RWPE2 (cell line): ENCODE data around the gene EPB41L4A.

Experiments
- ATAC-seq: fragments of 200-7000 bp; cut with Tn5 transposase; 3 replicates; pipeline ENCODE4 v1.9.1; 2021; ENCODE audit warnings: low read depth
- DNase-seq: peaks from one replicate; pipeline ENCODE4 v3.0.0-alpha.2; 2020; ENCODE audit warnings: low spot score
- H3K27ac ChIP-seq: fragments of 450-650 bp; 2 replicates; pipeline ENCODE4 v1.5.1; 2017; ENCODE audit warnings: mild to moderate bottlenecking; ENCODE audit not compliant: poor library complexity, severe bottlenecking
- H3K27me3 ChIP-seq: fragments of 250-450 bp; sonication (Bioruptor Pico); 2 replicates; pipeline ENCODE4 v1.5.1; 2021; ENCODE audit warnings: mild to moderate bottlenecking, moderate library complexity; ENCODE audit not compliant: insufficient read depth, poor library complexity, severe bottlenecking
- H3K36me3 ChIP-seq: fragments of 250-450 bp; sonication (Bioruptor Pico); 2 replicates; pipeline ENCODE4 v1.5.1; 2020; ENCODE audit warnings: low read depth, mild to moderate bottlenecking, moderate library complexity
- H3K4me1 ChIP-seq: fragments of 250-450 bp; sonication (Bioruptor Pico); 2 replicates; pipeline ENCODE4 v1.5.1; 2021; ENCODE audit warnings: mild to moderate bottlenecking, moderate library complexity; ENCODE audit not compliant: insufficient read depth, poor library complexity, severe bottlenecking
- H3K4me3 ChIP-seq: fragments of 250-450 bp; sonication (Bioruptor Pico); 2 replicates; pipeline ENCODE4 v1.5.1; 2021; ENCODE audit warnings: mild to moderate bottlenecking, moderate library complexity; ENCODE audit not compliant: severe bottlenecking
- H3K9me3 ChIP-seq: fragments of 250-450 bp; sonication (Bioruptor Pico); 2 replicates; pipeline ENCODE4 v1.5.1; 2021; ENCODE audit warnings: mild to moderate bottlenecking, moderate library complexity; ENCODE audit not compliant: severe bottlenecking
- CTCF ChIP-seq: fragments of 450-650 bp; IDR thresholded peaks from one replicate; pipeline ENCODE4 v1.5.1; 2017; ENCODE audit warnings: mild to moderate bottlenecking, moderate library complexity; ENCODE audit not compliant: poor library complexity, severe bottlenecking

Gene EPB41L4A

GRCh38 chr5:112205846-112206245, 213.2 kb downstream of the EPB41L4A start:
- ATAC-seq, result no peak
- no peak for DNase-seq

GRCh38 chr5:112203229-112203628, 215.8 kb downstream of the EPB41L4A start:
- no peak for TF ChIP-seq CTCF
- Histone ChIP-seq H3K4me3 (no peak overlapping the region), H3K27me3 (no peaks in the 10 kb centered on the region), H3K27ac (no peak overlapping the region), H3K4me1 (no peaks in the 10 kb centered on the region), H3K9me3 (no peaks in the 10 kb centered on the region), H3K36me3 (no peaks in the 10 kb centered on the region)
- DNase-seq, result no peak
- peak; percentile 61; the same call in 2 of the 3 replicates for ATAC-seq

More at GRCh38 chr5:112205846-112206245, 213.2 kb downstream of the EPB41L4A start:
- Histone ChIP-seq H3K27ac (no peak overlapping the region), H3K4me1 (no peaks in the 10 kb centered on the region), H3K4me3 (no peak overlapping the region), H3K9me3 (no peaks in the 10 kb centered on the region), H3K36me3 (no peaks in the 10 kb centered on the region), H3K27me3 (no peaks in the 10 kb centered on the region)
- TF ChIP-seq CTCF, result no peak

GRCh38 chr5:112202694-112203093, 216.4 kb downstream of the EPB41L4A start:
- no peak for DNase-seq
- no peaks in the 10 kb centered on the region for H3K27me3 ChIP-seq
- no peaks in the 10 kb centered on the region for H3K36me3 ChIP-seq
- no peak overlapping the region for H3K4me3 ChIP-seq
- no peak overlapping the region for H3K27ac ChIP-seq
- no peaks in the 10 kb centered on the region for H3K4me1 ChIP-seq
- TF ChIP-seq CTCF, result no peak
- no peak for ATAC-seq
- H3K9me3 ChIP-seq, result no peaks in the 10 kb centered on the region

GRCh38 chr5:112201141-112201540, 217.9 kb downstream of the EPB41L4A start:
- no peak for TF ChIP-seq CTCF
- Histone ChIP-seq H3K36me3 (no peaks in the 10 kb centered on the region), H3K9me3 (no peaks in the 10 kb centered on the region), H3K27ac (no peak overlapping the region), H3K4me3 (no peak overlapping the region), H3K27me3 (no peaks in the 10 kb centered on the region), H3K4me1 (no peaks in the 10 kb centered on the region)
- no peak for DNase-seq
- ATAC-seq, result no peak

GRCh38 chr5:112200131-112200530, 218.9 kb downstream of the EPB41L4A start:
- Histone ChIP-seq H3K27ac (no peak overlapping the region), H3K4me3 (no peak overlapping the region), H3K36me3 (no peaks in the 10 kb centered on the region), H3K4me1 (no peaks in the 10 kb centered on the region), H3K27me3 (no peaks in the 10 kb centered on the region), H3K9me3 (no peaks in the 10 kb centered on the region)
- no peak for TF ChIP-seq CTCF
- DNase-seq (no peak), ATAC-seq (no peak)
